ENCODE results near the gene COQ10B. TPM values are rescaled to one million over a fixed set of nuclear protein-coding genes. Genes with fewer than 3 reads are reported as not detected.

Gene COQ10B
- total RNA-seq, 2 experiments from 2014 or later, result 5.0 to 12.2 TPM

DNA sequence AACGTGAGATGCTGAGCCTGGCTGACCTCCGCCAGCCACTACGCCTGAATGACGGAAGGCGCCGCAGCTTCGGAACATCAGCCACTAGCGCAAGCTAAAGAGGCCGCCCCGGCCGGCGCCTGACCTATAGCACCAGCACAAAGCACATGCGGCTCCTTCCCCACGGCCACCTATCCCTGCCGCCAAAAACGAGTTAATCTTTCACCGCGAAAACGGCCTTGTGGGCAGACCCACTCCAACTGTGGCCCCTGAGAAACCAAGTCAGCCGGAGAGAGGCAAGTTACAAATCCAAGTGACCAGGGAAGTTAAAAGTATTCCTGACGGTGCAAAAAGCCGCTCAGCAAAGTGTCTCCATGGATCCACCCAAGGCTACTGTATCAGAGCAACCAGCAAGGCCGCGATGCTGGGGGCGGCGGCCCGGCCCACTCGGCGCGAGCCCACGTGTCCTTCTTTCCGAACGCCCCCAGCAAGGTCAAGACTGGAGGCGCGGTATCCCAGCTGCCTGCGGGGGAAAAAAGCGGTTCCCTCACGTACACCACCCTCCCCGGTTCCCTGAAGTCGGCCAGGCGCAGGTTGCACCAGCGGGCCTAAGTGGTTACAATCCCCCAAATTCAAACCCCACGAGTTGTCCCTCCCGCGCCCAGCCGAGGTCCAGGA lies 45.7 kb downstream of the COQ10B start:
- no peaks in the 10 kb centered on the region for H3K9me2 ChIP-seq (ENCODE audit: insufficient read depth, low read length)
- H3K4me1 ChIP-seq (ENCODE audit: insufficient read depth, low read length, poor library complexity, severe bottlenecking), result peaks cover 60% of the 10 kb centered on the region
- H3K36me3 ChIP-seq (ENCODE audit: insufficient read depth, low read length), result peaks cover 90% of the 10 kb centered on the region
- BruUV-seq (replicated peaks), result no TSS peak
- peaks cover 94% of the 10 kb centered on the region for H3K79me2 ChIP-seq (ENCODE audit: insufficient read depth, low read depth, low read length)
- H3K4me2 ChIP-seq (ENCODE audit: low read length), result peak overlapping the region; percentile 83
- POLR2A ChIA-PET, result interaction anchor here (1.0 to 10.2 kb wide), 10 partner anchors 10 to 94 kb away, joined by 3 to 136 read pairs (median 4); partner anchors contain the start of genes COQ10B and MOB4
- CTCF ChIA-PET (ENCODE audit: unreplicated experiment), result interaction anchor here (1.3 kb wide), 1 partner anchor 18 kb away, joined by 3 read pairs; no protein-coding TSS in a partner anchor
- intact Hi-C loops (cut with micrococcal nuclease; ENCODE audit: unreplicated experiment), result loop anchor here (2.0 to 5.0 kb wide), 2 partner anchors 92 to 208 kb away; no protein-coding TSS in a partner anchor
- H4K20me1 ChIP-seq (ENCODE audit: insufficient read depth, low read length), result peaks cover 56% of the 10 kb centered on the region
- DNase-seq (ENCODE audit: low spot score), result peak; percentile 84
- TF ChIP-seq EZH2phosphoT487 (IDR thresholded peaks at IDR 0.05; ENCODE audit: borderline replicate concordance, low read depth, low read length), result no peak
- TF ChIP-seq, protein P1, sequence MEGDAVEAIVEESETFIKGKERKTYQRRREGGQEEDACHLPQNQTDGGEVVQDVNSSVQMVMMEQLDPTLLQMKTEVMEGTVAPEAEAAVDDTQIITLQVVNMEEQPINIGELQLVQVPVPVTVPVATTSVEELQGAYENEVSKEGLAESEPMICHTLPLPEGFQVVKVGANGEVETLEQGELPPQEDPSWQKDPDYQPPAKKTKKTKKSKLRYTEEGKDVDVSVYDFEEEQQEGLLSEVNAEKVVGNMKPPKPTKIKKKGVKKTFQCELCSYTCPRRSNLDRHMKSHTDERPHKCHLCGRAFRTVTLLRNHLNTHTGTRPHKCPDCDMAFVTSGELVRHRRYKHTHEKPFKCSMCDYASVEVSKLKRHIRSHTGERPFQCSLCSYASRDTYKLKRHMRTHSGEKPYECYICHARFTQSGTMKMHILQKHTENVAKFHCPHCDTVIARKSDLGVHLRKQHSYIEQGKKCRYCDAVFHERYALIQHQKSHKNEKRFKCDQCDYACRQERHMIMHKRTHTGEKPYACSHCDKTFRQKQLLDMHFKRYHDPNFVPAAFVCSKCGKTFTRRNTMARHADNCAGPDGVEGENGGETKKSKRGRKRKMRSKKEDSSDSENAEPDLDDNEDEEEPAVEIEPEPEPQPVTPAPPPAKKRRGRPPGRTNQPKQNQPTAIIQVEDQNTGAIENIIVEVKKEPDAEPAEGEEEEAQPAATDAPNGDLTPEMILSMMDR (conservative IDR thresholded peaks at IDR 0.05; ENCODE audit: low read length), result no peak
- peak overlapping the region; percentile 83 for H3K4me3 ChIP-seq (ENCODE audit: low read depth, low read length, poor library complexity, severe bottlenecking)
- peak overlapping the region; percentile 77 for H3K27ac ChIP-seq (ENCODE audit: low read depth, low read length, poor library complexity, severe bottlenecking)
- no peak overlapping the region for H2AFZ ChIP-seq (ENCODE audit: low read length)
- no peaks in the 10 kb centered on the region for H3K9me3 ChIP-seq (ENCODE audit: low read length)

DNA sequence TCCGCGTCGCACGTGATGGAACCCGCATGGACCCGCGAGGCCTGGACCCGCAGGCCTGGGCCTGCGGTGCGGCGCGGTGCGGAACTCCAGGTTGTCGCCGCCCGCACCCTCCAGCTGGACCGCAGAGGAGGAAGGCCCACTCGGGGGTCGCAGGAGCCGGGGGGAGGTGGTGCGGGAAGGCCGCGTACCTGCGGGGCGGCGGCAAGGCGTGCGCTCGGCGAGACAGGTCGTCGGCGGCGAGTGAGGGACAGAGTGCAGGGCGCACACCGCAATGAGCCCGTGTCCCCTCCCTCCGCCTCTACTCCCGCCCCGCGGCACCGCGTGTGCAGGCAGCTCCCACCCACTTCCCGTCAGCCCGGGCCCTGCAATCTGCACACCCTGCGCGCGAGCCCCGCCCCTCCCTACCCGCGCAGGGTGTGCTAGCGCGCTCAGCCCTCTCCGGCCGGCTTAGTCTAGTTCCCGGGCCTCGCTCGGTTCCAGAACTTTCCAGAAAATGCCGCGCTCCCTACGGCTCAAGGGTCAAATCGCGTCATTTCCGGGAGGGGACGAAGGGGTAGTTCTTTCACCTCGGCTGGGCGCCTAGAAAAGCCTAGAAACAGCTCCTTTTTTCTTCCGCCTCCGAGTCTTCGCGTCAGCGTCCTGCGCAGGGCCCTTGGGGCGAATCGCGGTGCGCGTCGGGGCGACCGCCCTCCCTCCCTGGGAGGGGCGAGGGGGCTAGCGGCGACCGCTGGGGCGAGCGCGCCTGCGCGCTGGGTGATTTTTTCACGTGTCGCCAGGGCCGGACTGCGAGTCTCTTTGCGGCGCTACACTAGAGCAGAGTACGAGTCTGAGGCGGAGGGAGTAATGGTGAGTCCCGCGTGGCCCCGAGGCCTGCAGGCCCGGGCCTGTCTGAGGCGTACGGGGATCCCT lies 46.5 kb downstream of the COQ10B start, which contains the start of the genes HSPD1 and HSPE1:
HSPD1 (minus strand) TSS at position 247 of the 909 bp plus-strand sequence. CDS start 992 bp downstream, outside the sequence.
HSPE1 (plus strand) TSS at position 786 of the 909 bp plus-strand sequence; CDS start at position 844, 58 bp downstream.
- H3K4me3 ChIP-seq (ENCODE audit: low read depth, low read length, poor library complexity, severe bottlenecking), result peak within 1 kb of the TSS; percentile 83
- no peaks in the 10 kb centered on the region for H3K9me2 ChIP-seq (ENCODE audit: insufficient read depth, low read length)
- peak within 1 kb of the TSS; percentile 77 for H3K27ac ChIP-seq (ENCODE audit: low read depth, low read length, poor library complexity, severe bottlenecking)
- peaks cover 90% of the 10 kb centered on the region for H3K36me3 ChIP-seq (ENCODE audit: insufficient read depth, low read length)
- peak within 1 kb of the TSS; percentile 83 for H3K4me2 ChIP-seq (ENCODE audit: low read length)
- no peaks in the 10 kb centered on the region for H3K9me3 ChIP-seq (ENCODE audit: low read length)
- no peak for TF ChIP-seq EZH2phosphoT487 (IDR thresholded peaks at IDR 0.05; ENCODE audit: borderline replicate concordance, low read depth, low read length)
- TF ChIP-seq, protein P1 (conservative IDR thresholded peaks at IDR 0.05; ENCODE audit: low read length), result no peak
- peaks cover 93% of the 10 kb centered on the region for H3K79me2 ChIP-seq (ENCODE audit: insufficient read depth, low read depth, low read length)
- CTCF ChIA-PET (ENCODE audit: unreplicated experiment), result interaction anchor here (0.6 to 1.3 kb wide), 3 partner anchors 12 to 207 kb away, joined by 3 read pairs; no protein-coding TSS in a partner anchor
- BruUV-seq (replicated peaks), result no TSS peak
- intact Hi-C loops (cut with micrococcal nuclease; ENCODE audit: unreplicated experiment), result loop anchor here (1.0 to 5.0 kb wide), 5 partner anchors 15 to 207 kb away; partner anchors contain the start of genes COQ10B and SF3B1
- H3K4me1 ChIP-seq (ENCODE audit: insufficient read depth, low read length, poor library complexity, severe bottlenecking), result peaks cover 56% of the 10 kb centered on the region
- H4K20me1 ChIP-seq (ENCODE audit: insufficient read depth, low read length), result peaks cover 55% of the 10 kb centered on the region
- DNase-seq (ENCODE audit: low spot score), result peak; percentile 99
- no peak within 1 kb of the TSS; the same call in 1 of the 2 replicates for H2AFZ ChIP-seq (ENCODE audit: low read length)
- POLR2A ChIA-PET, result interaction anchor here (0.6 to 10.2 kb wide), 11 partner anchors 9 to 109 kb away, joined by 3 to 136 read pairs (median 6); partner anchors contain the start of genes COQ10B, MOB4 and SF3B1
